HEK293T (cell line): ENCODE results near the gene TRAF3.

Source experiments
- FOXA1 ChIP-seq: fragments of 450-650 bp; IDR thresholded peaks from 2 replicates; pipeline ENCODE4 v1.6.1; 2016; ENCODE audit warnings: mild to moderate bottlenecking
- ZNF384 ChIP-seq: fragments of 450-650 bp; IDR thresholded peaks from 2 replicates; pipeline ENCODE4 v1.6.1; 2016

GRCh38 chr14:102828151-102828550, 50.9 kb downstream of the TRAF3 start:
- TF ChIP-seq FOXA1 (no peak), ZNF384 (no peak)
